EH (cell line): Measurements from ENCODE around the gene DHRSX.
"Not testable (repeated sequence)": the region's sequence is repeated elsewhere in the genome, so short reads cannot be mapped to it uniquely, and the experiment has no call there.

Experiments
- DNase-seq: peaks from one replicate; pipeline ENCODE4 v3.0.0-alpha.2; 2015; ENCODE audit warnings: low read depth

DHRSX gene

GRCh38 chrX:2456091-2456490, 44.7 kb downstream of the DHRSX start:
- not testable (repeated sequence) for DNase-seq

GRCh38 chrX:2454620-2455019, 46.2 kb downstream of the DHRSX start:
- not testable (repeated sequence) for DNase-seq

- DNase-seq: no peak
Measured at GRCh38 chrX:2452799-2453198, 48.0 kb downstream of the DHRSX start.

- DNase-seq: no peak
Measured at GRCh38 chrX:2452317-2452784, 48.4 kb downstream of the DHRSX start.

GRCh38 chrX:2451501-2452316, 49.1 kb downstream of the DHRSX start:
- DNase-seq: peak; percentile 65

- no peak for DNase-seq
Measured at GRCh38 chrX:2450681-2451080, 50.1 kb downstream of the DHRSX start.

- no peak for DNase-seq
Measured at GRCh38 chrX:2449135-2449886, 51.5 kb downstream of the DHRSX start.

GRCh38 chrX:2447484-2447883, 53.3 kb downstream of the DHRSX start:
- no peak for DNase-seq

- no peak for DNase-seq
Measured at GRCh38 chrX:2446815-2447214, 54.0 kb downstream of the DHRSX start.

- no peak for DNase-seq
Measured at GRCh38 chrX:2445662-2446623, 54.8 kb downstream of the DHRSX start.

- DNase-seq: no peak
Measured at GRCh38 chrX:2442694-2443093, 58.1 kb downstream of the DHRSX start.

GRCh38 chrX:2441466-2441865, 59.3 kb downstream of the DHRSX start:
- no peak for DNase-seq

- DNase-seq: no peak
Measured at GRCh38 chrX:2439613-2440012, 61.2 kb downstream of the DHRSX start.

- DNase-seq: no peak
Measured at GRCh38 chrX:2435465-2435864, 65.3 kb downstream of the DHRSX start.

- DNase-seq: no peak
Measured at GRCh38 chrX:2434270-2435163, 66.3 kb downstream of the DHRSX start.

- DNase-seq: no peak
Measured at GRCh38 chrX:2432298-2432863, 68.4 kb downstream of the DHRSX start.

- no peak for DNase-seq
Measured at GRCh38 chrX:2430265-2430825, 70.4 kb downstream of the DHRSX start.

- DNase-seq: no peak
Measured at GRCh38 chrX:2427737-2428136, 73.0 kb downstream of the DHRSX start.

- peak; percentile 12 for DNase-seq
Measured at GRCh38 chrX:2427147-2427546, 73.6 kb downstream of the DHRSX start.

GRCh38 chrX:2426289-2426882, 74.4 kb downstream of the DHRSX start:
- DNase-seq: no peak
